NCI-H446 (cell line): Measurements from ENCODE around the gene ATP6V0A4.

Experiments
- DNase-seq, 2 experiments: peaks; one replicate each; lab custom pipeline; 2025; lab: John Stamatoyannopoulos, UW

The ATP6V0A4 gene

GRCh38 chr7:138661069-138661635 lies 136.8 kb downstream of the ATP6V0A4 start:
- no peak for DNase-seq

GRCh38 chr7:138658889-138659288 lies 139.1 kb downstream of the ATP6V0A4 start:
- DNase-seq: no peak

DNA sequence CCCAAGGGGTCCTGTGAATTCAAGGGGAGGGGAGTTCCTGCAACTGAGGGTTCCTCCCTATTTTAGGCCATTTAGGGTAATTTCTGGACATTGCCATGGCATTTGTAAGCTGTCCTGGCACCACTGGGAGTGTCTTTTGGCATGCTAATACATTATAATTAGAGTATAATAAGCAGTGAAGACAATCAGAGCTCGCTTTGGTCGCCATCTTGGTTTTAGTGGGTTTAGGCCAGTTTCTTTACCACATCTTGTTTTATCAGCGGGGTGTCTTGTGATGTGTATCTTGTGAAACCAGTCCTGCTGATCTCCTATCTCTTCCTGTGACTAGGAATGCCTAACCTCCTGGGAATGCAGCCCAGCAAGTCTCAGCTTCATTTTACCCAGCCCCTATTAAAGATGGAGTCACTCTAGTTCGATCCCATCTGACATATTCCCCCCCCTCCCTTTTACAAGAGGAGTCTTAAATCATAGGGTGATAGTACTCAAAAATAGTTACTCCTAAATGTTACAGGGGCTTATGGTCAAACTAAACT lies 140.1 kb downstream of the ATP6V0A4 start:
- no peak for DNase-seq

DNA sequence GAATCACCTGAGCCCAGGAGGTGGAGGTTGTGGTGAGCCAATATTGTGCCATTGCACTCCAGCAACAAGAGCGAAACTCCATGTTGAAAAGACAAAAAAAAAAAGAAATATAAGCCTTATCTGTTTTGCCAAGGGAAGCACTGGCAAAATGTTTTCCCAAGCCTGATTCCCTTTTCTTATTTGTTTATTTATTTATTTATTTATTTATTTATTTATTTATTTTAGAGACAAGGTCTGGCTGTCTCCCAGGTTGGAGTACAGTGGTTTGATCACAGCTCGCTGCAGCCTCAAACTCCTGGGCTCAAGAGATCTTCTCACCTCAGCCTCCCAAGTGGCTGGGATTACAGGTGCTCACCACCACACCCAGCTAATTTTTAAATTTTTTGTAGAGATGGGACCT lies 141.0 kb downstream of the ATP6V0A4 start:
- DNase-seq: no peak
